ENCODE measurements around the gene CRTAP.
"Not testable (repeated sequence)": the region's sequence is repeated elsewhere in the genome, so short reads cannot be mapped to it uniquely, and the experiment has no call there.

CRTAP gene

GRCh38 chr3:33100229-33100628 is 13.6 kb upstream of the CRTAP start:
- no peak overlapping the region for H3K4me3 ChIP-seq
- peaks cover 0 to 15% (median 10%) of the 10 kb centered on the region in 4 donors for H3K4me1 ChIP-seq
- intact Hi-C loops (cut with DNase I; ENCODE audit: low total_unique reads) = no loop called here
- no peaks in the 10 kb centered on the region for H3K9me3 ChIP-seq
- no peaks in the 10 kb centered on the region for H3K36me3 ChIP-seq
- TF ChIP-seq CTCF (IDR thresholded peaks at IDR 0.05) = no peak
- H3K27me3 ChIP-seq = no peaks in the 10 kb centered on the region
- no peak for DNase-seq
- no peak overlapping the region for H3K27ac ChIP-seq

- intact Hi-C loops (cut with DNase I; ENCODE audit: low total_unique reads) = no loop called here
- no peak for TF ChIP-seq CTCF (IDR thresholded peaks at IDR 0.05)
These were observed 10.8 kb upstream of the CRTAP start for GRCh38 chr3:33103034-33103433.

GRCh38 chr3:33103480-33103879 is 10.3 kb upstream of the CRTAP start:
- intact Hi-C loops (cut with DNase I; ENCODE audit: low total_unique reads) = no loop called here
- no peak for TF ChIP-seq CTCF (IDR thresholded peaks at IDR 0.05)
- no peaks in the 10 kb centered on the region for H3K27me3 ChIP-seq

More at GRCh38 chr3:33103034-33103433, 10.8 kb upstream of the CRTAP start:
- Histone ChIP-seq H3K4me1 (no peaks in the 10 kb centered on the region), H3K9me3 (no peaks in the 10 kb centered on the region), H3K4me3 (no peak overlapping the region), H3K36me3 (no peaks in the 10 kb centered on the region), H3K27ac (no peak overlapping the region), H3K27me3 (no peaks in the 10 kb centered on the region)
- peak in 1 of 2 donors; percentile 34 for DNase-seq

GRCh38 chr3:33104803-33105202 is 9.0 kb upstream of the CRTAP start:
- Histone ChIP-seq H3K27ac (no peak overlapping the region), H3K9me3 (no peaks in the 10 kb centered on the region), H3K36me3 (no peaks in the 10 kb centered on the region), H3K4me1 (no peaks in the 10 kb centered on the region), H3K4me3 (no peak overlapping the region), H3K27me3 (no peaks in the 10 kb centered on the region)
- intact Hi-C loops (cut with DNase I; ENCODE audit: low total_unique reads) = no loop called here
- no peak for DNase-seq
- TF ChIP-seq CTCF (IDR thresholded peaks at IDR 0.05) = no peak

More at GRCh38 chr3:33103480-33103879, 10.3 kb upstream of the CRTAP start:
- H3K27ac ChIP-seq = no peak overlapping the region
- no peak for DNase-seq
- H3K4me3 ChIP-seq = no peak overlapping the region
- H3K9me3 ChIP-seq = no peaks in the 10 kb centered on the region
- H3K36me3 ChIP-seq = no peaks in the 10 kb centered on the region
- H3K4me1 ChIP-seq = no peaks in the 10 kb centered on the region

- H3K4me1 ChIP-seq = no peaks in the 10 kb centered on the region
- no peaks in the 10 kb centered on the region for H3K36me3 ChIP-seq
- DNase-seq = no peak
- no peak for TF ChIP-seq CTCF (IDR thresholded peaks at IDR 0.05)
- H3K27ac ChIP-seq = no peak overlapping the region
- no peak overlapping the region for H3K4me3 ChIP-seq
- intact Hi-C loops (cut with DNase I; ENCODE audit: low total_unique reads) = no loop called here
- H3K27me3 ChIP-seq = no peaks in the 10 kb centered on the region
- H3K9me3 ChIP-seq = no peaks in the 10 kb centered on the region
These were observed 8.4 kb upstream of the CRTAP start for GRCh38 chr3:33105341-33105948.

- not testable (repeated sequence) for H3K9me3 ChIP-seq
These were observed 7.0 kb upstream of the CRTAP start for GRCh38 chr3:33106854-33107253.

More at GRCh38 chr3:33106854-33107253, 7.0 kb upstream of the CRTAP start:
- H3K4me3 ChIP-seq; DNase-seq; H3K27me3 ChIP-seq; H3K27ac ChIP-seq; H3K4me1 ChIP-seq; intact Hi-C loops (cut with DNase I; ENCODE audit: low total_unique reads); H3K36me3 ChIP-seq: not testable (repeated sequence)
